ENCODE data around the gene TMC1.

DNA sequence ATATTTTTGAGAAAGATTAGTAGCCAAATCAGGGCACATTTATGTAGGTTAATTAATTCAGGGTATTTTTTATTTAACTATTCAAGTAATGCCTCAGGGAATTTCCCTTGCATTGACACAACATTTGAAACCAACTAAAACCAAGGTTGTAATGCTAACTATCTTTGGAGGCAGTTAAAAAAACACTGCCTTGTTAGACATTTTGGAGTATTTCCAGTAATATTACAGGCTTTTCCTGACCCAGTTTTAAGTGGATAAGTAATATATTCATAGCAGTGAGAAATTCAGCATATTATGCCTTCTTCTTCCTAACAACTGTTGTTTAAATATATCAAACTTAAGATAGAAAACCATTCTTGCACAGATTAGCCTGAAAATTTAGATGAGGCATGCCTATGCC lies 175.1 kb downstream of the TMC1 start:
- TF ChIP-seq CTCF (conservative IDR thresholded peaks at IDR 0.05 in 1 of 2, IDR thresholded peaks at IDR 0.05 in 1 of 2; ENCODE audit: extremely low read depth in 1 of 2, insufficient read depth in 1 of 2, low read depth in 1 of 2, low read length in 2 of 2) (no peak), EZH2 (IDR thresholded peaks at IDR 0.05; ENCODE audit: borderline replicate concordance, low read length) (no peak)
